Measurements from ENCODE around the gene TPRN. TPM values are rescaled to one million over a fixed set of nuclear protein-coding genes. Genes with fewer than 3 reads are reported as not detected.
A peak's percentile ranks its signal among the peaks of the same experiment; 100 is the strongest.

TPRN gene
- total RNA-seq, 1 donor from 2014 or later: 19.7 TPM

GRCh38 chr9:137164370-137165249 is 35.9 kb downstream of the TPRN start:
- Mint-ChIP-seq H3K36me3 (ENCODE audit: low read depth) (no peaks in the 10 kb centered on the region), H3K27me3 (ENCODE audit: low read depth) (peaks cover 40% of the 10 kb centered on the region)
- DNase-seq (ENCODE audit: low spot score): no peak

DNA sequence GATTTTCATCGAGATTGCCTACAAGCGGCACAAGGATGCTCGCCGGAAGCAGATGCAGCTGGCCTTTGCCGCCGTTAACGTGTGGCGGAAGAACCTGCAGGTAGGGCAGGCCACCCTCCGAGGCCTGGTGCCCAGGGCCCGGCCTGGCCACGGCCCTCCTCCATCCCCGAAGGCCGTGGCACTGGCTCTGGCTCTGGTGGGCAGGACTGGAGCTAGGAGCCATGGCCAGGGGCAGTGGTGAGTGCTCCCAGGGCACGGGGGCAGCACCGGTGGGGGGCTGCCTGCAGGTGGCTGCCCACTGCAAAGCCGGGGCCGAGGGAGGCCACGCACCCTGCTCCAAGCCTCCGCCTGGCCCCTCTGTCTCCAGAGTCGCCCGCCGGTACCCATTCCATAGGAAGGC is 36.7 kb downstream of the TPRN start:
- no peak for DNase-seq (ENCODE audit: low spot score)

More at GRCh38 chr9:137164370-137165249, 35.9 kb downstream of the TPRN start:
- H3K9me3 Mint-ChIP-seq (ENCODE audit: low read depth): no peaks in the 10 kb centered on the region
- H3K27ac Mint-ChIP-seq (ENCODE audit: unreplicated experiment): no peak overlapping the region
- H3K4me1 Mint-ChIP-seq (ENCODE audit: low read depth): peaks cover 8% of the 10 kb centered on the region
- TF ChIP-seq, protein P1, sequence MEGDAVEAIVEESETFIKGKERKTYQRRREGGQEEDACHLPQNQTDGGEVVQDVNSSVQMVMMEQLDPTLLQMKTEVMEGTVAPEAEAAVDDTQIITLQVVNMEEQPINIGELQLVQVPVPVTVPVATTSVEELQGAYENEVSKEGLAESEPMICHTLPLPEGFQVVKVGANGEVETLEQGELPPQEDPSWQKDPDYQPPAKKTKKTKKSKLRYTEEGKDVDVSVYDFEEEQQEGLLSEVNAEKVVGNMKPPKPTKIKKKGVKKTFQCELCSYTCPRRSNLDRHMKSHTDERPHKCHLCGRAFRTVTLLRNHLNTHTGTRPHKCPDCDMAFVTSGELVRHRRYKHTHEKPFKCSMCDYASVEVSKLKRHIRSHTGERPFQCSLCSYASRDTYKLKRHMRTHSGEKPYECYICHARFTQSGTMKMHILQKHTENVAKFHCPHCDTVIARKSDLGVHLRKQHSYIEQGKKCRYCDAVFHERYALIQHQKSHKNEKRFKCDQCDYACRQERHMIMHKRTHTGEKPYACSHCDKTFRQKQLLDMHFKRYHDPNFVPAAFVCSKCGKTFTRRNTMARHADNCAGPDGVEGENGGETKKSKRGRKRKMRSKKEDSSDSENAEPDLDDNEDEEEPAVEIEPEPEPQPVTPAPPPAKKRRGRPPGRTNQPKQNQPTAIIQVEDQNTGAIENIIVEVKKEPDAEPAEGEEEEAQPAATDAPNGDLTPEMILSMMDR (IDR thresholded peaks at IDR 0.05): no peak
- H3K4me3 Mint-ChIP-seq (ENCODE audit: unreplicated experiment): no peak overlapping the region

DNA sequence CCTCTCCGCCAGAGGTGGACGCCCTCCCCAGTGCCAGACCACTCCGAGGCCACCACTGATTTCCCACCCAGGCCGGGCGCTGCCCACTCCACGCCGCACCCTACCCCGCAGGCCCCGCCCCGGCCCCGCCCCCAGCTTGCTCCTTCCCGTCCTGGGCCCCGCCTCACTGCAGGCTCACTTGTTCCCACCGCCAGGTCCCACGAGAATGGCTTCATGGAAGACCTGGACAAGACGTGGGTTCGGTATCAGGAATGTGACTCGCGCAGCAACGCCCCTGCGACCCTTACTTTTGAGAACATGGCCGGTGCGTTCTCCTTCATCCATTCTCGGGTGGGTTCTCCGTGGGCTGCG is 37.2 kb downstream of the TPRN start:
- Mint-ChIP-seq H3K9me3 (ENCODE audit: low read depth) (no peaks in the 10 kb centered on the region), H3K4me1 (ENCODE audit: low read depth) (peaks cover 5% of the 10 kb centered on the region), H3K4me3 (ENCODE audit: unreplicated experiment) (peak overlapping the region; percentile 55), H3K27ac (ENCODE audit: unreplicated experiment) (no peak overlapping the region), H3K36me3 (ENCODE audit: low read depth) (no peaks in the 10 kb centered on the region), H3K27me3 (ENCODE audit: low read depth) (peaks cover 48% of the 10 kb centered on the region)
- TF ChIP-seq, protein P1 (IDR thresholded peaks at IDR 0.05): no peak
- no peak for DNase-seq (ENCODE audit: low spot score)

More for the DNA sequence above, 36.7 kb downstream of the TPRN start:
- TF ChIP-seq, protein P1 (IDR thresholded peaks at IDR 0.05): no peak
- Mint-ChIP-seq H3K27me3 (ENCODE audit: low read depth) (peaks cover 47% of the 10 kb centered on the region), H3K36me3 (ENCODE audit: low read depth) (no peaks in the 10 kb centered on the region), H3K27ac (ENCODE audit: unreplicated experiment) (no peak overlapping the region), H3K9me3 (ENCODE audit: low read depth) (no peaks in the 10 kb centered on the region), H3K4me3 (ENCODE audit: unreplicated experiment) (no peak overlapping the region), H3K4me1 (ENCODE audit: low read depth) (peaks cover 6% of the 10 kb centered on the region)

DNA sequence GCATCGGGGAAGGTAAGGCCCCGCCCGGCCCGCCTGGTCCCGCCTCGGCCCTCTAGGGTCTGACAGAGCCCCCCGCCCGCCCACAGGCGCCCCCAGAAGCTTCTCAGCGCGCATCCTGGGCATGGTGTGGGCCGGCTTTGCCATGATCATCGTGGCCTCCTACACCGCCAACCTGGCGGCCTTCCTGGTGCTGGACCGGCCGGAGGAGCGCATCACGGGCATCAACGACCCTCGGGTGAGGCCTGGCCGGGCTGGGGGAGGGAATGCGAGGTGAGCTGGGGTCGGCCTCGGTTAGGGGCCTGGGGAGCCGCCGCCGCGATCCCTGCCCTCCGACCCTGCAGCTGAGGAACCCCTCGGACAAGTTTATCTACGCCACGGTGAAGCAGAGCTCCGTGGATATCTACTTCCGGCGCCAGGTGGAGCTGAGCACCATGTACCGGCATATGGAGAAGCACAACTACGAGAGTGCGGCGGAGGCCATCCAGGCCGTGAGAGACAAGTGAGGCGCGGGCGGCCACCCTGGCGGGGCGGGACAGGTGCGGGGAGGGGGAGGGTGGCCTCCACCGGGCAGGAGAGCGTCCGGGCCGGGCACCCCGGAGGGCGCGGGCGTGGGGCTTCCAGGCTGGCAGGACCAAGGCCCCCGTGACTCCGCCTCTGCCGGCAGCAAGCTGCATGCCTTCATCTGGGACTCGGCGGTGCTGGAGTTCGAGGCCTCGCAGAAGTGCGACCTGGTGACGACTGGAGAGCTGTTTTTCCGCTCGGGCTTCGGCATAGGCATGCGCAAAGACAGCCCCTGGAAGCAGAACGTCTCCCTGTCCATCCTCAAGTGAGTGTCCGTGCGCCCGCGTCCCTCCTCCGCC is 37.8 kb downstream of the TPRN start:
- peaks cover 5% of the 10 kb centered on the region for H3K4me1 Mint-ChIP-seq (ENCODE audit: low read depth)
- peaks cover 52% of the 10 kb centered on the region for H3K27me3 Mint-ChIP-seq (ENCODE audit: low read depth)
- H3K36me3 Mint-ChIP-seq (ENCODE audit: low read depth): no peaks in the 10 kb centered on the region
- DNase-seq (ENCODE audit: low spot score): no peak
- no peak overlapping the region for H3K27ac Mint-ChIP-seq (ENCODE audit: unreplicated experiment)
- TF ChIP-seq, protein P1 (IDR thresholded peaks at IDR 0.05): peak; percentile 33
- peak overlapping the region; percentile 55 for H3K4me3 Mint-ChIP-seq (ENCODE audit: unreplicated experiment)
- H3K9me3 Mint-ChIP-seq (ENCODE audit: low read depth): no peaks in the 10 kb centered on the region
